ENCODE results near the gene ZNHIT3. TPM values are rescaled to one million over a fixed set of nuclear protein-coding genes. Genes with fewer than 3 reads are reported as not detected.
"Not testable (repeated sequence)": the region's sequence is repeated elsewhere in the genome, so short reads cannot be mapped to it uniquely, and the experiment has no call there.

ZNHIT3 gene
- total RNA-seq, 1 donor, result 17.7 TPM

DNA sequence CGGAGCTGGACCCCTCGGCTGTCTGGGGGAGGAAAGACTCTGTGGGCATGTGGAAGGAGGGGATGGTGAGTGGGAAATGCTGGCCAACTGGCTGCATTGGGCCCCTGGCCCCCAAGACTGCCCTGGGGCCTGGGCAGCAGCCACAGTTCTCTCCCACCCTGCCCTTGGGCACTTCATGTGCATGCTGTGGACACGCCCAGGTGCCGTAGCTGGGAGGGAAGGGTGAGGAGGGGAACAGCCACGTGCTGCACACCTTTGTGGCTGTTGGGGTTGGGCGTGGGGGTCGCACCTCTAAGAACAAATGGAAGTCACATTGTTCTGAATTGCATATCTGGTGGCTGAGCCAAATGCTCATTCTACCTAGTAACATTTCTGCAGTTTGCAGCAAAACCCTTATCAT is 11.9 kb upstream of the ZNHIT3 start:
- DNase-seq (ENCODE audit: low read depth), result no peak
- TF ChIP-seq, protein P1, sequence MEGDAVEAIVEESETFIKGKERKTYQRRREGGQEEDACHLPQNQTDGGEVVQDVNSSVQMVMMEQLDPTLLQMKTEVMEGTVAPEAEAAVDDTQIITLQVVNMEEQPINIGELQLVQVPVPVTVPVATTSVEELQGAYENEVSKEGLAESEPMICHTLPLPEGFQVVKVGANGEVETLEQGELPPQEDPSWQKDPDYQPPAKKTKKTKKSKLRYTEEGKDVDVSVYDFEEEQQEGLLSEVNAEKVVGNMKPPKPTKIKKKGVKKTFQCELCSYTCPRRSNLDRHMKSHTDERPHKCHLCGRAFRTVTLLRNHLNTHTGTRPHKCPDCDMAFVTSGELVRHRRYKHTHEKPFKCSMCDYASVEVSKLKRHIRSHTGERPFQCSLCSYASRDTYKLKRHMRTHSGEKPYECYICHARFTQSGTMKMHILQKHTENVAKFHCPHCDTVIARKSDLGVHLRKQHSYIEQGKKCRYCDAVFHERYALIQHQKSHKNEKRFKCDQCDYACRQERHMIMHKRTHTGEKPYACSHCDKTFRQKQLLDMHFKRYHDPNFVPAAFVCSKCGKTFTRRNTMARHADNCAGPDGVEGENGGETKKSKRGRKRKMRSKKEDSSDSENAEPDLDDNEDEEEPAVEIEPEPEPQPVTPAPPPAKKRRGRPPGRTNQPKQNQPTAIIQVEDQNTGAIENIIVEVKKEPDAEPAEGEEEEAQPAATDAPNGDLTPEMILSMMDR (IDR thresholded peaks at IDR 0.05; ENCODE audit: insufficient read depth, low read depth, low read length), result no peak
- no peak overlapping the region for H3K4me3 ChIP-seq (ENCODE audit: low read depth, low read length)

DNA sequence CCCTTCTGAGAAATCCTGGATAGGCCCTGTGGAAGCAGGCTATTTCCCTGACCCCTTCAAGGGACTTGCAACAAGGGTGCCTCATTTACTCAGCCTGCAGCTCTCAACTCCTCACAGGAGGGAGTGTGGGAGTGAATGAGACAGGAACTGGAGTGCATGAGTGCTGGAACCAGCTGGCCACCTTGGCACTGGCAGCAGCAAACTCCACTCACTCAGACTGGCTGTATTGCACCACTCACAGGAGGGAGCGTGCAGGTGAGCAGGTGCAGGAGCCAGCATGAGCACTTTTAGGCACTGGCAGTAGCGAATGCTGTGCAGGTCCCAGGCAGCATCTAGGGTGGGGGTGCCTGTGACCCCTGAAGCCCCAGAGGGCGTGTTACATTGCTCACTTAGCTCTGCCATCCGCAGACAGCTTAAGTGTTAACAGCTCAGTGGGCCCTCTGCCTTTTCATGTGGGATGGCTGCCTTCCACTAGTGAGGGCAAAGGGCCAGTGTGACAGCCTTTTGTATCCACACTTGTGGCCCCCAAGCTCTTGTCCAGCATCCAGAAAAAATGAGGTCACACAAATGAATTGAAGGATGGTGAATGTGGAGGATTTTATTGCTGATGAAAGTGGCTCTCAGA is 11.0 kb upstream of the ZNHIT3 start:
- no peak for DNase-seq (ENCODE audit: low read depth)

DNA sequence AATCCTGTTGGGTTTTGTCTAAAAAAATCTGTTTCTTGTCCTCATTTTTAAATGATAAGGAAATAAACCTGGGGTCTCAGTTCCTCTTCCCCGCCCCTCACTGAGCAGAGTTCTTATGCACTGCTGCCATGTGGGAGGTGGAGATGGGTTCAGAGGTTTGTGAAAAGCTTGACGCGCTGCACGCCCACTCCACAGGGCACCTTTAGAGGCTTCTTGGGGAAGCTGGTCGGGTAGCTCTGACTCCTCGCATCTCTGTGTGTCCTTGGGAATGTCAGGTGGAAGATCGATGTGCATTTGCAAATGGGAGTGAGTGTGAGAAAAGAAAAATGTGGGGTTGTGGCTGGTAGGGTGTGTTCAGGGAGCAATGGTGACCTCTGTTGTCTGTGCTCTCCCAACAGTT is 4.7 kb upstream of the ZNHIT3 start:
- no peak overlapping the region for H3K4me3 ChIP-seq (ENCODE audit: low read depth, low read length)
- no peak for DNase-seq (ENCODE audit: low read depth)
- TF ChIP-seq, protein P1 (IDR thresholded peaks at IDR 0.05; ENCODE audit: insufficient read depth, low read depth, low read length), result no peak

More for the DNA sequence above, 11.0 kb upstream of the ZNHIT3 start:
- H3K4me3 ChIP-seq (ENCODE audit: low read depth, low read length), result no peak overlapping the region
- TF ChIP-seq, protein P1 (IDR thresholded peaks at IDR 0.05; ENCODE audit: insufficient read depth, low read depth, low read length), result no peak

DNA sequence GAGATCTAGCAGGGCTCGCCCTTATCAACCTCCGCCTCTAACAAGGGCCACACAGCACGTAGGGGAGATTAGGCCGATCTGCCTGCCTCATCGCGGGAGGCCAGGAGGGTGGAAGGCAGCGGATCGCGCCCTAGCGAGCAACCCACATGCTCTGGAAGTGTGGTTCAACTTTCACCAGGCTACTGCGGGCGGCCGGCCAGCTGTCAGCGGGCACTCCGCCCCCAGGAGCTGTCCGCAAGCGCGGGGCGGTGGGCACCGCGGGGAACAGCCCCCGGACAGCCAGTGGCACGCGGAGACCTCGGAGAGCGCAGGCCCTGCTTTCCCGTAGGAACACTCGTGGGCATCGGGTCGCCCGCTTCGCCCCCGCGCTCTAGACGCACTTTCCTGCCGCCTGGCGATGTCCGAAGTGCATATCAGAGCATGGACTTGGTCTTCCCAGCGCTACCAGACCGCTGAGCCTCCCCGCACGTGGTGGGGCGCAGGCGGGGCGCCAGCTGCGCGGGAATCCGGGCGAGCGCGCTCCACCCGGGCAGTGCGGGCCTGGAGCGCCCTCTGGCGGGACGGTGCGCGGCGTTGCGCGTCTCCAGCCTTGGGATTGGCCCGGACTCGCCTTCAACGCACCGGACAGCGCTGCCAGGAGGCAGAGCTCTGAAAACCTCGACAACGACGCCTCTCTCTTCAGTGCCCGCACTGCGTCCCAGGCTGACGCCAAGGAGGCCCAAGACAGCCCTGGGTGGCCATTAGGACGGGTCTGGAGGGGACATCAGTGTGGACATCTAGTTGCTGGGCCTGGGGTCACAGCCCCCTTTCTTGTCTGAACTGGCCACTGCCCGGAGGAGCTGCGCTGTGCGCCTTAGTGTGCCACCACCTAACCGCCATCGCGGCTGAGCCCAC is 3.6 kb upstream of the ZNHIT3 start:
- TF ChIP-seq, protein P1 (IDR thresholded peaks at IDR 0.05; ENCODE audit: insufficient read depth, low read depth, low read length), result peak; percentile 91
- DNase-seq (ENCODE audit: low read depth), result peak; percentile 77
- H3K4me3 ChIP-seq (ENCODE audit: low read depth, low read length), result peak overlapping the region; percentile 41

DNA sequence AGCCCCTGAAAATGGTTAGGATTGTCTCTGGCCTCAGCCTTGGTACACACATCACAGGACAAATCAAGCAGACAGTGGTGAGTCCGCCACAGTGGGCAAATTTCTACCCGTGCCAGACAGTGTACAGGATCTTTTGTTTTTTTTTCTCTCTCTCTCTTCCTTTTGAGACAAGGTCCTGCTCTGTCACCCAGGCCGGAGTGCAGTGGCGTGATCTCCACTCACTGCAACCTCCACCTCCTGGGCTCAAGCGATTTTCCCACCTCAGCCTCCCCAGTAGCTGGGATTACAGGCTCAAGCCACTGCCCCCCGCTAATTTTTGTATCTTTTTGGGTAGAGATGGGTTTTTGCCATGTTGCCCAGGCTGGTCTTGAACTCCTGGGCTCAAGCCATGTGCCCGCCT is 2.5 kb upstream of the ZNHIT3 start:
- not testable (repeated sequence) for DNase-seq (ENCODE audit: low read depth); H3K4me3 ChIP-seq (ENCODE audit: low read depth, low read length)

DNA sequence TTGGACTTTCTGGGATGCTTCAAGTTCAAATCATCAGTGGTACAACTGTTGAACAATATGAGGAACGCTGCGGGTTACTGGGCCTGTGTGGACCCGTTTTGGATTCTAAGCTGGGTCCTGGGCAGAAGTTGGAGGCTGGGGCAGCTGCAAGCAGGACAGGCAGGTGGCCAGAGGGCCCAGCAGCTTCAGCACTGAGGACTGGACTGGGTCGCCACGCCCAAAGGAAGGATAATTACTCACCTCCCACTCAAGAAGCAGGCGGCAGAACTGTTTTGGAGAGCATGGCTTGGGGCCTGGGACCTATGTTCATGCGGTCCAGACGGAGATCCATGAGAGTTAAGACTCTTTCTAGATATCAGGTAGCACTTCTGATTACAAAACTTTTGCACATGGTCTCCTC is 1.5 kb upstream of the ZNHIT3 start:
- no peak for DNase-seq (ENCODE audit: low read depth)
- TF ChIP-seq, protein P1 (IDR thresholded peaks at IDR 0.05; ENCODE audit: insufficient read depth, low read depth, low read length), result no peak
- H3K4me3 ChIP-seq (ENCODE audit: low read depth, low read length), result no peak overlapping the region

DNA sequence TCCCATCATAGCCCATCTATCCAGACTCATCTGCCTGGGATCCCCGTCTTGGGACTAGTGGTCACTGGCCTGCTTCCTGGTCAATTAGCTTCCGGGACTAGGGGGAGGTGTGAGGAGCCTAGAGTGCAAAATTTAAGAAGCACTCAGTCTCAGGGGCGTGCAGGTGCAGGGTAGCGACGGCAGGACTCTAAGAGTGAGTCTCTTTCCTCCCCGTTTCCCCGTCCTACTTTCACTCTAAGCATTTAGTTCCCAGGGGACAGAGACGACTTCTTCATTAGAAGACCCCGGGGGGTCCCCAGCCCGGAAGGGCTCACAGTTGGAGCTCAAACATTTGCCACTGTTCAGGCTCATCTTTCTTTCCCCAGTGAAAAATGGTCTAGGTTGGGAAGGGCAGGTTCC is 677 bp upstream of the ZNHIT3 start:
- H3K4me3 ChIP-seq (ENCODE audit: low read depth, low read length), result peak overlapping the region; percentile 90
- no peak for DNase-seq (ENCODE audit: low read depth)
- TF ChIP-seq, protein P1 (IDR thresholded peaks at IDR 0.05; ENCODE audit: insufficient read depth, low read depth, low read length), result no peak

Measured in fibroblast of villous mesenchyme (primary cell).